GM12873 (cell line): Measurements from ENCODE around the gene VWCE.

Experiments
- CTCF ChIP-seq: IDR thresholded peaks from 2 replicates; pipeline ENCODE4 v1.5.1; 2012; ENCODE audit warnings: low read depth, mild to moderate bottlenecking, moderate library complexity, low read length, control low read depth; ENCODE audit not compliant: insufficient read depth; ENCODE audit errors: missing control alignments

Gene VWCE

GRCh38 chr11:61294717-61295595 is at the start of gene VWCE:
Gene VWCE, minus strand, starts transcription at chr11:61295316. Its CDS starts 279 bp downstream, at chr11:61295037.
- peak; percentile 42 for TF ChIP-seq CTCF

- TF ChIP-seq CTCF, result no peak
These were observed 49.0 kb upstream of the VWCE start for GRCh38 chr11:61343792-61344745.

- TF ChIP-seq CTCF, result no peak
These were observed 47.2 kb upstream of the VWCE start for GRCh38 chr11:61342207-61342803.

- no peak for TF ChIP-seq CTCF
These were observed 46.6 kb upstream of the VWCE start for GRCh38 chr11:61341706-61342105.

GRCh38 chr11:61340979-61341378 is 45.9 kb upstream of the VWCE start:
- TF ChIP-seq CTCF, result no peak

- TF ChIP-seq CTCF, result no peak
These were observed 44.4 kb upstream of the VWCE start for GRCh38 chr11:61339490-61339878.
